Motor neuron (in vitro differentiated cells): ENCODE results near the gene LRRC7. TPM values are rescaled to one million over a fixed set of nuclear protein-coding genes. Genes with fewer than 3 reads are reported as not detected.
A peak's percentile ranks its signal among the peaks of the same experiment; 100 is the strongest.

Experiments used
- ATAC-seq, 8 experiments: fragments of 200-7000 bp; cut with Tn5 transposase; replicated peaks in 6 of 8; 2 replicates each; pipeline ENCODE4 v1.8.0; 2021; ENCODE audit warnings: mild to moderate bottlenecking in 8 of 8, moderate library complexity in 8 of 8
- H3K27ac ChIP-seq, 2 donors: fragments of 250-450 bp; sonication (Bioruptor Pico); 2 replicates each; pipeline ENCODE4 v1.9.0; 2021; ENCODE audit warnings: antibody characterized with exemption in 2 of 2, mild to moderate bottlenecking in 2 of 2, moderate library complexity in 1 of 2
- H3K4me1 ChIP-seq, 2 donors: fragments of 250-450 bp; sonication (Bioruptor Pico); replicated peaks in 1 of 2; 2 replicates each; pipeline ENCODE4 v1.6.1; 2021; ENCODE audit warnings: antibody characterized with exemption in 2 of 2, mild to moderate bottlenecking in 2 of 2, moderate library complexity in 1 of 2
- H3K4me3 ChIP-seq, 5 donors: fragments of 250-450 bp; sonication (Bioruptor Pico); 2 replicates each; pipeline ENCODE4 v1.9.0; 2021; ENCODE audit warnings: antibody characterized with exemption in 5 of 5, mild to moderate bottlenecking in 5 of 5, moderate library complexity in 4 of 5
- WGBS, 10 experiments: fragments of 450-650 bp; shearing (Covaris generic); methylation state at CpG; one replicate each; pipeline ENCODE4 v1.0.0; 2022; 5-methylcytosine and 5-hydroxymethylcytosine counted together
- in situ Hi-C, 9 experiments: fragments of 400-800 bp; cut with MboI; loops; one replicate each; pipeline ENCODE4 v1.15.0; 2021; ENCODE audit warnings: low sequenced_read_pairs in 9 of 9, low pct_unique_long_range_greater_than_20kb in 2 of 9; ENCODE audit not compliant: unreplicated experiment in 9 of 9
- total RNA-seq, 8 experiments: library from RNA; unstranded; fragments of 300-600 nt; gene quantifications; 2 replicates each; pipeline versions ENCODE4 v1.2.3 to v1.2.4, GENCODE V29; 2022

Gene LRRC7
- total RNA-seq, 8 experiments from 2014 or later: 0.51 to 41.6 (median 20.2) TPM

GRCh38 chr1:70143048-70143659 is 575.4 kb downstream of the LRRC7 start:
- peak in 4 of 8 experiments; percentile 21 to 54 (median 36) for ATAC-seq
- H3K4me1 ChIP-seq: no peaks in the 10 kb centered on the region
- no peak overlapping the region for H3K4me3 ChIP-seq
- WGBS, 10 experiments: 15 to 77% (median 43%) methylated on average over 3 to 4 of the region's 4 CpGs; no CpG with 5 or more reads in 1 of the 10 experiments
- H3K27ac ChIP-seq: no peak overlapping the region
- in situ Hi-C loops: no loop called here

GRCh38 chr1:70146488-70146887 is 578.8 kb downstream of the LRRC7 start:
- no peak overlapping the region for H3K27ac ChIP-seq
- peak in 3 of 8 experiments; percentile 39 to 87 (median 68) for ATAC-seq
- in situ Hi-C loops: no loop called here
- H3K4me3 ChIP-seq: no peak overlapping the region
- H3K4me1 ChIP-seq: no peaks in the 10 kb centered on the region

- 71 to 100% (median 96%) methylated on average over 1 of the region's 1 CpG; no CpG with 5 or more reads in 2 of the 10 experiments for WGBS, 10 experiments
- no peak overlapping the region for H3K27ac ChIP-seq
- in situ Hi-C loops: no loop called here
- H3K4me1 ChIP-seq: no peaks in the 10 kb centered on the region
- H3K4me3 ChIP-seq: no peak overlapping the region
- ATAC-seq: no peak
These were observed 582.7 kb downstream of the LRRC7 start for GRCh38 chr1:70150444-70150843.

- Histone ChIP-seq H3K4me1 (no peaks in the 10 kb centered on the region), H3K27ac (no peak overlapping the region), H3K4me3 (no peak overlapping the region)
- no peak for ATAC-seq
- 87 to 100% (median 98%) methylated on average over 1 to 3 of the region's 3 CpGs for WGBS, 10 experiments
- in situ Hi-C loops: no loop called here
These were observed 586.0 kb downstream of the LRRC7 start for GRCh38 chr1:70153739-70154138.

GRCh38 chr1:70156529-70157120 is 588.9 kb downstream of the LRRC7 start:
- Histone ChIP-seq H3K4me3 (no peak overlapping the region), H3K27ac (no peak overlapping the region), H3K4me1 (no peaks in the 10 kb centered on the region)
- in situ Hi-C loops: no loop called here
- ATAC-seq: peak in 2 of 8 experiments; percentile 60 to 84
- 82 to 99% (median 95%) methylated on average over 2 to 5 of the region's 5 CpGs; no CpG with 5 or more reads in 1 of the 10 experiments for WGBS, 10 experiments

GRCh38 chr1:70164350-70164749 is 596.6 kb downstream of the LRRC7 start:
- 80 to 100% (median 91%) methylated on average over 1 to 4 of the region's 4 CpGs for WGBS, 10 experiments
- Histone ChIP-seq H3K27ac (no peak overlapping the region), H3K4me3 (no peak overlapping the region), H3K4me1 (no peaks in the 10 kb centered on the region)
- in situ Hi-C loops: no loop called here
- ATAC-seq: no peak

GRCh38 chr1:70168283-70168682 is 600.6 kb downstream of the LRRC7 start:
- no peak for ATAC-seq
- in situ Hi-C loops: no loop called here
- Histone ChIP-seq H3K27ac (no peak overlapping the region), H3K4me1 (no peaks in the 10 kb centered on the region), H3K4me3 (no peak overlapping the region)

GRCh38 chr1:70169018-70169839 is 601.5 kb downstream of the LRRC7 start:
- in situ Hi-C loops: no loop called here
- no peak for ATAC-seq
- Histone ChIP-seq H3K4me3 (no peak overlapping the region), H3K4me1 (no peaks in the 10 kb centered on the region), H3K27ac (no peak overlapping the region)
- WGBS, 10 experiments: 56 to 100% (median 96%) methylated on average over 3 to 5 of the region's 5 CpGs

GRCh38 chr1:70171512-70171911 is 603.8 kb downstream of the LRRC7 start:
- peak in 1 of 8 experiments; percentile 27 for ATAC-seq
- in situ Hi-C loops: no loop called here
- no peak overlapping the region for H3K27ac ChIP-seq
- WGBS, 10 experiments: 94 to 100% (median 100%) methylated on average over 1 of the region's 1 CpG; no CpG with 5 or more reads in 2 of the 10 experiments
- no peak overlapping the region for H3K4me3 ChIP-seq
- no peaks in the 10 kb centered on the region for H3K4me1 ChIP-seq
